Tibial nerve (tissue), 4 donors: ENCODE data around the gene MBD3L2B. TPM values are rescaled to one million over a fixed set of nuclear protein-coding genes. Genes with fewer than 3 reads are reported as not detected.

ENCODE experiments used
- DNase-seq, 2 donors: peaks; one replicate each; pipeline ENCODE4 v3.0.0-alpha.2; 2019; ENCODE audit warnings: low spot score in 2 of 2
- H3K27ac ChIP-seq, 4 donors: fragments of 200-600 bp; sonication (generic) in 3 of 4; one replicate each; pipeline ENCODE4 v1.5.1; 2017 to 2019; ENCODE audit warnings: mild to moderate bottlenecking in 1 of 4
- H3K27me3 ChIP-seq, 2 donors: fragments of 200-600 bp; sonication (generic) in 1 of 2; one replicate each; pipeline versions ENCODE4 v1.5.1 to v1.6.0; 2017 to 2019
- H3K36me3 ChIP-seq, 3 donors: fragments of 200-600 bp; sonication (generic); one replicate each; pipeline ENCODE4 v1.5.1; 2018 to 2019
- H3K4me1 ChIP-seq, 4 donors: fragments of 200-600 bp; sonication (generic) in 3 of 4; one replicate each; pipeline ENCODE4 v1.5.1; 2017 to 2019
- H3K4me3 ChIP-seq, 4 donors: fragments of 200-600 bp; sonication (generic) in 3 of 4; one replicate each; pipeline ENCODE4 v1.5.1; 2017 to 2019; ENCODE audit warnings: mild to moderate bottlenecking in 1 of 4, moderate library complexity in 1 of 4
- H3K9me3 ChIP-seq, 4 donors: fragments of 200-600 bp; sonication (generic) in 3 of 4; one replicate each; pipeline ENCODE4 v1.5.1; 2017 to 2019
- CTCF ChIP-seq, 5 experiments: fragments of 200-600 bp in 3 of 5; fragments of 450-650 bp in 2 of 5; sonication (generic) in 3 of 5; IDR thresholded peaks; one replicate each; pipeline ENCODE4 v1.5.1; 2016 to 2019; ENCODE audit warnings: antibody characterized with exemption in 5 of 5, mild to moderate bottlenecking in 3 of 5, moderate library complexity in 2 of 5
- EP300 ChIP-seq, 2 donors: sonication (generic); formaldehyde crosslinking; IDR thresholded peaks; one replicate each; pipeline ENCODE4 v1.6.1; 2017; ENCODE audit warnings: antibody characterized with exemption in 2 of 2, mild to moderate bottlenecking in 1 of 2
- POLR2A ChIP-seq, 2 donors: fragments of 450-650 bp; IDR thresholded peaks; one replicate each; pipeline ENCODE4 v1.6.1; 2017; ENCODE audit warnings: antibody characterized with exemption in 2 of 2, mild to moderate bottlenecking in 2 of 2, moderate library complexity in 2 of 2
- WGBS, 2 donors: methylation state at CpG; one replicate each; pipeline ENCODE4 v1.1.5; 2018; 5-methylcytosine and 5-hydroxymethylcytosine counted together
- total RNA-seq, 4 donors: library from RNA; depleted of rRNA; stranded (reverse); fragments of >200 nt; gene quantifications; one replicate each; pipeline ENCODE4 v1.1.0, GENCODE V29; 2016

MBD3L2B gene
- total RNA-seq, 4 donors from 2014 or later, result not detected

DNA sequence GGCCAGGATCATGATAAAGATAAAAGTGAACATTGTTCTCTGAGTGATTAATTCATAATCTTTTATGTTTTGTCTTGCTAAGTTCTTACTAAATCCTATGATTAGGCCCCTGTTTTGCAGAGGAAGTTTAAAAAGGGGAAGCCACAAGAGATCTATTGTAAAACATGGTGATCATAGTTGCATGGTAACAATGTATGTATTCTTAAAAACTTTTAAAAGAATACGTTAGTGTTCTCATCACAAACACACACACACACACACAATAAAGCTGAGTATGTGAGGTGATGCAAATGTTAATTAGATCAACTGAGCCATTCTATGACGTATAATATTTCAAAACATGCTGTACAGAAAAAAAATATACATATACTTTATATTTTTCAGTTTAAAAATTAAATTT lies 51.2 kb downstream of the MBD3L2B start:
- Histone ChIP-seq H3K4me3 (no peak overlapping the region), H3K27ac (no peak overlapping the region), H3K4me1 (no peaks in the 10 kb centered on the region), H3K36me3 (no peaks in the 10 kb centered on the region), H3K27me3 (no peaks in the 10 kb centered on the region), H3K9me3 (peaks cover 0 to 8% (median 0%) of the 10 kb centered on the region in 4 donors)
- no peak for TF ChIP-seq EP300 (IDR thresholded peaks at IDR 0.05)
- no peak for TF ChIP-seq CTCF (IDR thresholded peaks at IDR 0.05)
- no peak for TF ChIP-seq POLR2A (IDR thresholded peaks at IDR 0.05)
- 28 to 34% methylated on average over 2 of the region's 2 CpGs for WGBS, 2 donors
- DNase-seq, result no peak

DNA sequence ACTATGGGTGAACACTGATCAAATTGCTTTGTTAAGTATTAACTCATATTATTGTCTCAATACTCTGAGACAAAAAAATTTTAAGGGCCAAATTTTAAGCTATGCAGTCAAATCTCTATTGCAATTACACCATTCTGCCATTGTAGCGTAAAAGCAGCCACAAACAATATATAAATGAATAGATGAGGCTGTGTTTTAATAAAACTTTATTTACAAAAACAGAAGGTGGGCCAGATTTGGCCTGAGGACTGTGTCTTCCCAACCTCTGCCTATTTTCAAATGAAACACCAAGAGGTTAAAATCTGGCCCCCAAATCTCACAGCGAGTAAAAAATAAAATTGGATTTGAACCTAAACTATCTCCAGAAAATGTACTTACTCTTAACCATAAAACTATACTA lies 51.7 kb downstream of the MBD3L2B start:
- TF ChIP-seq POLR2A (IDR thresholded peaks at IDR 0.05) (no peak), EP300 (IDR thresholded peaks at IDR 0.05) (no peak)
- no peaks in the 10 kb centered on the region for H3K4me1 ChIP-seq
- H3K4me3 ChIP-seq, result no peak overlapping the region
- H3K9me3 ChIP-seq, result peaks cover 0 to 8% (median 0%) of the 10 kb centered on the region in 4 donors
- H3K36me3 ChIP-seq, result no peaks in the 10 kb centered on the region
- no peaks in the 10 kb centered on the region for H3K27me3 ChIP-seq
- no peak for DNase-seq
- 63 to 77% methylated on average over 2 of the region's 2 CpGs for whole genome bisulfite sequencing, 2 donors
- no peak overlapping the region for H3K27ac ChIP-seq

Other genes starting within 250 kb of the MBD3L2B start
- 10 to 100 TPM in 1 of 4 donors, 1 to 10 TPM in 3; 4.0 to 16.2 (median 5.8) TPM for gene VAV1, start 248.7 kb downstream of the MBD3L2B start, total RNA-seq
- 1 to 10 TPM in 1 of 4 donors, under 1 TPM in 2, not detected in 1; 0.20 to 1.7 (median 0.21) TPM for gene ADGRE1, start 133.9 kb downstream of the MBD3L2B start, total RNA-seq
- not detected for gene MBD3L5, start 9.1 kb upstream of the MBD3L2B start, total RNA-seq
- gene MBD3L4, start 18.7 kb upstream of the MBD3L2B start, total RNA-seq, result not detected
- gene MBD3L2, start 27.9 kb upstream of the MBD3L2B start, total RNA-seq, result not detected
- gene MBD3L3, start 37.2 kb upstream of the MBD3L2B start, total RNA-seq, result not detected
- 10 to 100 TPM in 1 of 4 donors, 1 to 10 TPM in 3; 7.3 to 14.6 (median 9.8) TPM for gene ZNF557, start 48.3 kb upstream of the MBD3L2B start, total RNA-seq